ENCODE measurements around the gene ID4. TPM values are rescaled to one million over a fixed set of nuclear protein-coding genes. Genes with fewer than 3 reads are reported as not detected.

Gene ID4
- total and polyA plus RNA-seq, 2 of the 8 experiments (the other 6 are each of a cell fraction or from before 2014, with no cell fraction given): 2.0 to 8.3 TPM

- TF ChIP-seq GABPA (IDR thresholded peaks at IDR 0.05; ENCODE audit: borderline replicate concordance, insufficient read depth, low read length) (no peak), SIN3A (conservative IDR thresholded peaks at IDR 0.05 in 1 of 2, IDR thresholded peaks at IDR 0.05 in 1 of 2; ENCODE audit: low read depth in 1 of 2, low read length in 2 of 2) (no peak), RBBP5 (IDR thresholded peaks at IDR 0.05; ENCODE audit: borderline replicate concordance, low read depth, low read length) (no peak), EZH2 (IDR thresholded peaks at IDR 0.05; ENCODE audit: low read depth, low read length, severe bottlenecking) (no peak), RFX5 (IDR thresholded peaks at IDR 0.05; ENCODE audit: borderline replicate concordance, low read depth, low read length) (no peak), TAF7 (optimal IDR thresholded peaks at IDR 0.05; ENCODE audit: borderline replicate concordance, low read depth, low read length) (no peak), TEAD4 (IDR thresholded peaks at IDR 0.05; ENCODE audit: low read depth, low read length) (no peak)
These were observed 28.0 kb downstream of the ID4 start (continued) for GRCh38 chr6:19865178-19865577.

Data from H1 (cell line).